Epithelial cell of esophagus (primary cell): ENCODE data around the gene EPHX1.

Experiments
- DNase-seq: peaks from one replicate; pipeline ENCODE4 v3.0.0; 2010; ENCODE audit warnings: low read depth
- H3K4me3 ChIP-seq: 2 replicates; pipeline ENCODE4 v1.5.1; 2011; ENCODE audit warnings: mild to moderate bottlenecking, low read length, control low read depth
- TF ChIP-seq, protein P1 (sequence below): IDR thresholded peaks from 2 replicates; pipeline ENCODE4 v1.5.1; 2011; ENCODE audit warnings: low read depth, mild to moderate bottlenecking, low read length, control low read depth, inconsistent platforms; ENCODE audit not compliant: insufficient read depth; ENCODE audit errors: missing control alignments

EPHX1 gene

DNA sequence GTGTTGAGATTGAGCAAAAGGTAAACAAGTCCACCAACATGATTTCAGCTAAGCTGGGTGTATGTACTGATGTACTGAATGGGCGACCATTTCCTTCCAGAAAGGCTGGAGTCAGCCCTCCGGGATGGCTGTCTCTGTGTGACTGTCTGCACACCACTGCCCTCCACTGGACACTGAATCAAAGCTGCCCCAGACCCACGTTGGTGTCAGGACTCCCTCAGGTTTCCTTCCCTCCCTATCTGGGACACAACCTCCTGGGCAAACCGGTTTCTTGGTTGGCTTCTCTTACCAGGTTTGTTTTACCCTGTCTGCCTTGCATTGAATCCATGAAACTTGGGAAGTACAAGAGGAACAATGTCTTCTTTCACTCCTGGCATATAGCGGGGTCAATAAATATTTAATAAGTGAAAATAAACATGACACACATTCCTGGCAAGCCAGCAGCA is 37.6 kb upstream of the EPHX1 start:
- H3K4me3 ChIP-seq: no peak overlapping the region
- peak; percentile 94 for DNase-seq

DNA sequence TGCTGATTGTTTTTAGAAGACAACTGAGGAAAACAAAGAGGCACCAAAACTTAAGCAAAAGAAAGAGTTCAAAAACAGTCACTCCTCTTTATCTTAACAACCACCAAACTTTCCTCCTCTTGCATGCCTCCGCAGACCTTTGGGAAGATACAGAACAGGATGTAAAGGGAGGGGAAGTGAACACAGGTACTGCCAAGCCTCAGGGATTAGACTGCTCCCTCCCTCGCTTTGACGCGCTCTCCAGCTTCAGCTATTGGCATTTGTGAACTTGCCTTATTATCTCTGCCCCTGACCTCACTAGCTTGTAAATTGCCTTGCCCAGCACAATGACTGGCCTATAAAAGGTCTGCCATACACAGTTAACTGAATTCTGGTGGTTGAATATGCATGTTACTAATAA is 37.1 kb upstream of the EPHX1 start:
- TF ChIP-seq, protein P1, sequence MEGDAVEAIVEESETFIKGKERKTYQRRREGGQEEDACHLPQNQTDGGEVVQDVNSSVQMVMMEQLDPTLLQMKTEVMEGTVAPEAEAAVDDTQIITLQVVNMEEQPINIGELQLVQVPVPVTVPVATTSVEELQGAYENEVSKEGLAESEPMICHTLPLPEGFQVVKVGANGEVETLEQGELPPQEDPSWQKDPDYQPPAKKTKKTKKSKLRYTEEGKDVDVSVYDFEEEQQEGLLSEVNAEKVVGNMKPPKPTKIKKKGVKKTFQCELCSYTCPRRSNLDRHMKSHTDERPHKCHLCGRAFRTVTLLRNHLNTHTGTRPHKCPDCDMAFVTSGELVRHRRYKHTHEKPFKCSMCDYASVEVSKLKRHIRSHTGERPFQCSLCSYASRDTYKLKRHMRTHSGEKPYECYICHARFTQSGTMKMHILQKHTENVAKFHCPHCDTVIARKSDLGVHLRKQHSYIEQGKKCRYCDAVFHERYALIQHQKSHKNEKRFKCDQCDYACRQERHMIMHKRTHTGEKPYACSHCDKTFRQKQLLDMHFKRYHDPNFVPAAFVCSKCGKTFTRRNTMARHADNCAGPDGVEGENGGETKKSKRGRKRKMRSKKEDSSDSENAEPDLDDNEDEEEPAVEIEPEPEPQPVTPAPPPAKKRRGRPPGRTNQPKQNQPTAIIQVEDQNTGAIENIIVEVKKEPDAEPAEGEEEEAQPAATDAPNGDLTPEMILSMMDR: no peak
- peak; percentile 50 for DNase-seq
- no peak overlapping the region for H3K4me3 ChIP-seq

More for the DNA sequence above, 37.6 kb upstream of the EPHX1 start:
- TF ChIP-seq, protein P1: peak; percentile 96

DNA sequence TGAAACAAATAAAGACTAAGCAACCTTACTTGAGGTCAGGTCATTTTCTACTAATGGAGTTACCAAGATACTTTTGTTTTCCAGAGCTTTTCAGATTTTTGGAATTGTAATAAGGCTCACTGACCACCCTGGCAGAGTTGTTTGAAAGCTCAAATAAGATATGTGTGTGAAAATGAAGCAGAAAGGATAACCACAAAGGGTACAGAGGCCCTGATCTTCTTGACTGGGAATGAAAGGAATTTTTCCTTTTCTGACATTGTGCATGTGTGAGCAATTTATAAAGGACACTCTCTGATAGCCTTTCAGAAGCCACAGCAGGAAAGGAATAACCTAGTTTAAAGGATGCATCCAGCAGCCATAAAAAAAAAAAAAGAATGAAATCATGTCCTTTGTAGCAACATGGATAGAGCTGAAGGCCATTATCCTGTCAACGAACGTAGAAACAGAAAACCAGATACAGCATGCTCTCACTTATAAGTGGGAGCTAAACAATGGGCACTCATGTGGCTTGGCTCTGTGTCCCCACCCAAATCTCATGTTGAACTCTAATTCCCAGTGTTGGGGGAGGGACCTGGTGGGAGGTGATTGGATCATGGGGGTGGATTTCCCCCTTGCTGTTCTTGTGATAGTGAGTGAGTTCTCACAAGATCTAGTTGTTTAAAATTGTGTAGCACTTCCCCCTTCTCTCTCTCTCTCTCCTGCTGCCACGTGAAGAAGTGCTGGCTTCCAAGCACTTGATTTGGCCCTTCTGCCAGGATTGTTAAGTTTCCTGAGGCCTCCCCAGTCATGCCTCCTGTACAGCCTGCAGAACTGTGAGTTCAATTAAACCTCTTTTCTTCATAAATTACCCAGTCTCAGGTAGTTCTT is 35.4 kb upstream of the EPHX1 start:
- DNase-seq: no peak
- no peak overlapping the region for H3K4me3 ChIP-seq
- TF ChIP-seq, protein P1: no peak

DNA sequence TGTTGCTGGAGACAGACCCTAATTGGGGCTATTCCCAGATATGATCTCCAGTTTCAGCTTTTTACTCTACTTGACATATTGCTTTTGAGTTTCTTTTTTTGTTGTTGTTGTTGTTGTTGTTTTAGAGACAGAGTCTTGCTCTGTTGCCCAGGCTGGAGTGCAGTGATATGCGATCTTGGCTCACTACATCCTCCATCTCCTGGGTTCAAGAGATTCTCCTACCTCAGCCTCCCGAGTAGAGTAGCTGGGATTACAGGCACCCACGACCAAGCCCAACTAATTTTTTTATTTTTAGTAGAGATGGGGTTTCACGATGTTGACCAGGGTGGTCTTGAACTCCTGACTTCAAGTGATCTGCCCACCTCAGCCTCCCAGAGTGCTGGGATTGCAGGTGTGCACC is 33.6 kb upstream of the EPHX1 start:
- TF ChIP-seq, protein P1: no peak
- DNase-seq: no peak
- H3K4me3 ChIP-seq: no peak overlapping the region

DNA sequence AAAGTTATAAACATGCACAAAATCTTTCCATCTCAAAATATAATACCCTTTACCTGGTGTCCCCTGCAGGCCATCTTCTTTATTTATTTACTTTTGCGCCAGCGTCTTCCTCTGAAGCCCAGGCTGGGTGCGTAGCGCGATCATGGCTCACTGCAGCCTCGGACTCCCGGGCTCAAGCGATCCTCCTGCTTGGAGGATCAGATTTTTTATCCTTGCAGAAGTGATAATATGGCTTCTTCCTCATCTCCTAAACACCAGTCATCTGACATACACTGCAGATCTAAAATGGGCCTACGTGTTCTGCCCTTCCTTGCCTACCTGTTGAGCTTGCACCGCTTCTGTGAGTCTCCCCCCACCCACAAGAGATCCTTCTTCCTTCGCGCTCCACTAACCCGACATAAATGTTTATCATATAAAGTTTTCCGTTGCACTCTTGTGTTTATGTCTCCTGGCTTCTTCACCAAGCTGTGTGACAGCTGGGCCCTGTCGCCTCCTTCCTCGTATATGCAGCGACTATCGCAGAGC is 32.8 kb upstream of the EPHX1 start:
- H3K4me3 ChIP-seq: peak overlapping the region; percentile 89
- TF ChIP-seq, protein P1: no peak
- no peak for DNase-seq

DNA sequence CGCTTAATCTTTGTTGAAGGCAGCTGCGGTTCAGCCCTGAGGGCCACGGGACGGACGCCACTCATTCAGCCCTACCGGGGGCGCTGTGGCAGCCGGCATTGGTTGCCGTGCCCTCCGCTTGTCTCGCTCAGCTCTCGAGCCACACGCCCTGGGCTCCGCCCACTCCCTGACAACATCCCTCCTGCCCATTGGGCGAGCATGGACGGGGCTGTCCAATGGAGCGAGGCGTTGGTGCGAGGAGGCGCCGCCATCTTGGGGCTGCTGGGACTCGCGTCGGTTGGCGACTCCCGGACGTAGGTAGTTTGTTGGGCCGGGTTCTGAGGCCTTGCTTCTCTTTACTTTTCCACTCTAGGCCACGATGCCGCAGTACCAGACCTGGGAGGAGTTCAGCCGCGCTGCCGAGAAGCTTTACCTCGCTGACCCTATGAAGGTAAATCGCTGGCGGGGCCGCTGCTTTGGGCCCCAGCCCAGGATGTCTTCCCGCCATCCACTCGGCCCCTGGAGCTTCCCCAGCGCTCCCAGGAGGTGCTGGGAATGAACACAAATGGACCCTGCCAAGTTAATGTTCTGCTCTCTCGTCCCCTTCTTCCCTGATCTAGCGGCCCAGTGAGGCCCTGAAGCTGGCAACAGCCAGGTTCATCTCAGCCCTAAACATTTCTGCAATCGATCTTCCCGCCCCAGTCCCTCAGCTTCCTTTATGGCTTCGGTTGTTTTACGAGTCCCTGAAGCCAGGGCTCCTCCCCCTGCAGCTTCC is 32.2 kb upstream of the EPHX1 start, which contains the start of gene SRP9:
SRP9 (plus strand) TSS at position 244 of the 754 bp plus-strand sequence; CDS start at position 359, 115 bp downstream.
- DNase-seq: peak; percentile 99
- peak within 1 kb of the TSS; percentile 89 for H3K4me3 ChIP-seq
- TF ChIP-seq, protein P1: peak; percentile 82
